Measurements from ENCODE around the gene OVCH1.
"Not testable (repeated sequence)": the region's sequence is repeated elsewhere in the genome, so short reads cannot be mapped to it uniquely, and the experiment has no call there.

The OVCH1 gene

DNA sequence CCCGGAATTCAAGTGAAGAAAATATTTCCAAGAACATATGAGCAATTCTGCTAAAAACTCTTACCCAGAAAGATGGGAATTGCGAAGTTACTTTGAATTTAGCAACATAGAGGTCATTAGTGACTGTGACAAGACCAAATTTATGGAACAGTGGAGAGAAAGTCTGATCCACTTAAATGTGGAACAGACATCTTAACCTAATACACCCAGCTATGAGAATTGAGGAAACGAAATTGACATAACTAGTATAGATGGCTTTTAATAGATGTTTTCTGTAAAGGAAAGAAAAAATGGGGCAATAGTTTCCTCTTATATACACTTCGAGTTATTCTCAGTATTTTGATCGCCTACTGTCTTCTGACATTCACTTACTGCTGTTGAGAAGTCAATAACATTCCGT lies 4.6 kb downstream of the OVCH1 start:
- DNase-seq (ENCODE audit: low read depth) = no peak

DNA sequence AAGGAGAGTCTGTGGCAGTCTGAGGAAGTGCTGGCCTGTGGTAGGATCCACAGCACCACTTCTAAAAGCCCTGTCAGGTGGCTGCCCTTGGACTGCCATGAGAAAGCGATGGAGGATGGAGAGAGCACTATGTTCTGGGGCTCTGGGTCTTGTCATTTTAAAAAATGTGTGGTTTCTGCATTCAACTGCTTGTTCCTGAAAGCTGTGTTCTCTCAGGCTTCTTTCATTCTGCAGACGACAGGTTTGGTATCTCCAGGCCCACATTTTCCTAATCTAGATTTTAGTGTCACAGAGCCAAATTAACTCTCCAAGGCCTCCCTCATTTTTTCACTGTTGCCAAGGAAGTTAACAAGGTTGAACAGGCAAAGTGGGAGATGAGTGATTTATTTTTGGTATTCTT lies 10.5 kb downstream of the OVCH1 start:
- peak; percentile 43 for DNase-seq (ENCODE audit: low read depth)

DNA sequence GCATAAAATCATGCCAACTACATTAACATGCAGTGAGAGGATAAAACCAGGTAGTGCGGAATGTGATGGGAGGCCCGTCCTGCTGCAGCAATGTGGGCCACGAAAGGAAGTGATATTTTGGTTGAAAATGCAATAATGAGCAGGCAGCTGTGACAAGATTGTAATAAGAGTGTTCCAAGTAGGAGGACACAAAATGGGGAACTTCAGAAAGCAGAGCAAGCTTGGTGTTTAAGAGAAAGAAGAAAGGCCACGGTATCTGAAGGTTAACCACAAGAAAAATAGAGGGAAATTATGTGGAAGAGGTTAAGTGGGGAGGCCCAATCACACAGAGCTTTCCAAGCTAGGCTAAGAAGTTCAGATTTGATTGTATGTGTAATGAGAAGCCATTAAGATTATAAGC lies 34.3 kb downstream of the OVCH1 start:
- no peak for DNase-seq (ENCODE audit: low read depth)

DNA sequence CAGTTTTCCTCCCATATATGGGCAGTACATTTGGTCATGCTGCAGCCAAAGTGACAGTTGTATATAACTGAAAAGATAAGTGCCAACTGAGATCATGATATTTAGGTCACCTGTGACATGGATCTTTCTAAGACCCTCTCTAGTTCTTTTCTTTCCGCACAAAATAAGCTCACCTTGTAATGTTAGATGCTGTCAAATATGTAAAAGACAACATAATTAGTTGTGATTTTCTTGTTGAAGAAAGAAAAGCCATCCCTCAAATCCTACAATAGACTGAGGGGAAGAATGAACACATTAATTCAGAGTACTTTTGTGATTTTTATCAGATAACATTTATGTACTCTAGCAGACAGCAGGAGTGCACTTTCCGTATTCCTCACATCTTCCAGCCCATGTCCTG lies 37.4 kb downstream of the OVCH1 start:
- no peak for DNase-seq (ENCODE audit: low read depth)

DNA sequence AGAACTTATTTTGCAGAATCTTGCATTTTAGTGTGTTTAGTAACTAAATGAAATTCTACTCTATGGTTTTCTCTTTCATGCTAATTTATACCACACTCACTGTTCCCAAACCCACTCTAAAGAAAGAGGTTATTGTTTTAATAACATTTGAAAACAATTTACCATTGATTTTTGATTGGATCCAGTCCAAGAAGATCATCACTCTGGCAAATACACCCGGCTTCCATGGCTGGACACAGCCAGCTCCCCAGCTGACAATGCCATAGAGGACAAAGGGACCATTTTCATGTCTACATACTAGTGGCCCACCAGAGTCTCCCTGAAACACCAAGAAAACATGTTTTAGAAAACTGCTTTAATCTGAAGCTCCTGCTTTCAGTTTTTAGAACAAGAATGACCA lies 42.4 kb downstream of the OVCH1 start:
- DNase-seq (ENCODE audit: low read depth) = no peak

- DNase-seq (ENCODE audit: low read depth) = no peak
Measured at GRCh38 chr12:29451888-29452287, 45.6 kb downstream of the OVCH1 start.

DNA sequence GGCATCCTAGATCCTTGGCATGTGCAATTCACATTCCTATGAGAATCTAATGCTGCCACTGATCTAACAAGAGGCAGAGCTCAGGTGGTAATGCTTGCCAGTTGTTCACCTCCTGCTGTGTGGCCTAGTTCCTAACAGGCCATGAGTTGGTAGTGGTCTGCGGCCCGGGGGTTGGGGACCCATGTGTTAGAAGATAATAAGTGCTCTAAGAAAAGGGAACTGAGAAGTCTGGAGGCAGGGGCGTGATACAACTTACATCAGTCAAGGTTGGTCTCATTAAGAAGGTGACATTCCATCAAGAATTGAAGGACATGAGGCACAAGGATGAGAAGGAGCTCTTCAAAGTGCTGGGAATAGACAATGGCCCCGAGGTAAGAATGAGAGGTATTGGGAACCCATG lies 49.3 kb downstream of the OVCH1 start:
- DNase-seq (ENCODE audit: low read depth) = no peak

DNA sequence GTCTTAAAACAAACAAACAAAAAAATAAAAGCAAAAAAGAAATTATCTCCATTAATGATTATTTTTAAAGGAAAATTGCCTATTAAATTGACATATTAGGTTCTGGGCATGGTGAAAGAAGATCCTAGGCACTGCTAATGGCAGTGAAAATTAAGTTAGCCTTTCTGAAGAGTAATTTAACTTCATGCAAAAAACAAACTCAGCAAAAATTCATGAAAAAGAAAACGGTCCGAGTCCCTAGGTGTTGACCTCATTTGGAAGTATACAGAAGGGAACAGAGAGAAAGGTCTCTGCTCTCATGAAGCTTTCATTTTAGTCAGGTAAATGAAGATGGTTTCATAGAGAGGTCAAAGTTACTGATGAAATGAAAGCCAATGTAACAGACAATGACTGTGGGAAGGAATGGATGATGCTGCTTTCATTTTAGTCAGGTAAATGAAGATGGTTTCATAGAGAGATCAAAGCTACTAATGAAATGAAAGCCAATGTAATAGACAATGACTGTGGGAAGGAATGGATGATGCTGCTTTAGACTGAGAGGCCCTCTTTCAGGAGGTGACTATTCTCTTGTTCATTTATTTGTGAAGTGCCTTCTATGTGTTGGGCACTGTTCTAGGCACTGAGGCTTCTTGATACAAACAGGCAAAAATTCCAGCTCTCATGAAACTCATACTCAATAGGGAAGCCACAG lies 50.1 kb downstream of the OVCH1 start:
- no peak for DNase-seq (ENCODE audit: low read depth)

- DNase-seq (ENCODE audit: low read depth) = no peak
Measured at GRCh38 chr12:29439506-29439905, 58.0 kb downstream of the OVCH1 start.

DNA sequence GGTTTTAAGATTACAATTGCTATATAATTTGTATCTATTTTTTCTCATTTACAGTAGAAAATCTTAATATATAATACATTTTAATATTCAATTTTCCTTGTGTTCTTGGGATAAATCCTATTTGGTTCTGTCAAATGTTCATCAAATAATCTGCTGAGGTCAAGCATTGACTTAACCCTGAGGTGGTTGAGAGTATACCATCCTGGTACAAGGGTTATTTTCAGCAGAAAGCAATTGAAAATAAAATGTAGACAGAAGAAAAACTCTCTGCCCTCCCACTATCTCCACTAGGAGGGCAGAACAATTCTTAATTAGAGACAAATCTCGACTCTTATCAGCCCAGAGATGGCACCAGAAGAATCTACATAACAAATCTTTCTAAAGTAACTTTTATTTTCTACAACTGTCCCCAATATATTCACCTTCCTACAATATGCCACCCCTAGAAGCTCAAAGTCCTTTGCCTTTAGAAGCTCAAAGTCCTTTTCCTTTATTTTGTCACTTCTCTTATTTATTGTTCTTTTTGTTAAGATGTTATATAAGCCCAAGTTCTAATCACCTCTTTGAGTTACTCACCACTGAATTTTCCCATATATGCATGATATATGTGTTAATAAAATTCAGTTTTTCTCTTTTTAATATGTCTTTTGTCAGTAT lies 58.6 kb downstream of the OVCH1 start:
- no peak for DNase-seq (ENCODE audit: low read depth)

- no peak for DNase-seq (ENCODE audit: low read depth)
Measured at GRCh38 chr12:29437575-29437974, 59.9 kb downstream of the OVCH1 start.

DNA sequence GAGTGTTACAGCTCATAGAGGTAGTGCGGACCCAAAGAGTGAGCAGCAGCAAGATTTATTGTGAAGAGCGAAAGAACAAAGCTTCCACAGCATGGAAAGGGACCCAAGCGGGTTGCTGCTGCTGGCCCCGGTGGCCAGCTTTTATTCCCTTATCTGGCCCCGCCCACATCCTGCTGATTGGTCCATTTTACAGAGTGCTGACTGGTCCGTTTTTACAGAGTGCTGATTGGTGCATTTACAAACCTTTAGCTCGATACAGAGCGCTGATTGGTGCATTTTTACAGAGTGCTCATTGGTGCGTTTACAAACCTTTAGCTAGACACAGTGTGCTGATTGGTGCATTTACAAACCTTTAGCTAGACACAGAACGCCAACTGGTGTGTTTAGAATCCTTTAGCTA lies 60.7 kb downstream of the OVCH1 start:
- DNase-seq (ENCODE audit: low read depth) = not testable (repeated sequence)

DNA sequence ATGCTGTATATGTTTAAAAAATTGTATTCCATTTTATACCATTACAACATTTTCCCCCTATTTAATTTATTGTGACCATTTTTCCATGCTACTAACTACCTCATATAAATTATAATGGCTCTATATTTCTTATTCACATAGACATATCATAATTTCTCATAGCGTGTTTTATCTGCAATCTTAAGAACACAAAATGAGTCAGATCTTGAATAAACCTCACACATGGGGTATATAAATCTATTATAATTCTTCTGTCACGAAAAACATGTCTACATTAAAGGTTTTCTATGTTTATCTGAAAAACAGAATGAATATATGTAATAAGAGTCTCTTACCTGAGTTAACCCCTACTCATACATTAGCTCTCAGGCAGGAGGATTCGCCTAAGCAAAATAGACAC lies 66.0 kb downstream of the OVCH1 start:
- no peak for DNase-seq (ENCODE audit: low read depth)

DNA sequence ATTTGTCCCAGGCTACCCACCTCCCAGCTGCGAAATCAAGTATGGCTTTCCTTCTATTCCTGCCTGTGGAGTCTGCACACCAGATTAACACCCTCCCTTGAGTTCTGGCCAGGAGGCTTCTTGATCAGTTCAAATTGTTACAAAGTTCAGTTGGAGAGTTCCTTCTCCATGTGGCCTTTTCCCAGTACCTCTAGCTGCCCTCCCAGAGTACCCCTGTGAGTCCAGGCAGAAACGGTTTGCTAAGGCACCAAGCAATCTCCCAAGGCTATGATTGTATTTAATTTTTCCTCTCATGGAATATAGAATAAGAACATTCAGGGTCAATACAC lies 66.8 kb downstream of the OVCH1 start:
- DNase-seq (ENCODE audit: low read depth) = no peak

DNA sequence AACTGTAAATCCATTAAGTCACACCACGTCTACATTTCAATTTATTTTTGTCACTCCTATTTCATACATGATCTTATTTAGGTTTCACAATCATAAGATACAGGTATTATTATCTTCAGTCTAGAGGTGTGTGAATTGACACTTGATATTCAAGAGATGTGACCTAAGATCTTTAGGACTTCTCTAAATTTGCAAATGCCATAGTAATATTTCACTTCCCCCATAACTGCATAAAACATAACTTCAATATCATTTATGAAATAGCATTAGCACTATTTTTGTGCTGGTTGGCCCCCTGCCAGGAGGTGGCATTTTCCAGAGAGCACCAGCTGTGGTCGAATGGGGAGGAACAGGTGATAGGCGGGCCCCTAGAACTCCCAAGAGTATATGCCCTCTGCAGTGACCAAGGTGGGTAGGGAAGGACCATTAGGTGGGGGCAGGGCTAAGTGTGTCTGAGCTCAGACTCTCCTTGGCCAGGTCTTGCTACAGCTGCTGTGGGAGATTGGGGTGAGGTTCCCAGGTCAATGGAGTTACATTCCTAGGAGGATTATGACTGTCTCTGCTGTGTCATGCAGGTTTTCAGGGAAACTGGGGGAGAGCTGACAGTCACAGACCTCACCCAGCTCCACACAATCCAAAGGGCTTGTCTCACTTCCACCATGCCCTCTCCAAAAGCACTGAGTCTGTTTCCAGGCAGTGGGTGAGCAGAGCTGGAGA lies 67.3 kb downstream of the OVCH1 start:
- no peak for DNase-seq (ENCODE audit: low read depth)

- peak; percentile 82 for DNase-seq (ENCODE audit: low read depth)
Measured at GRCh38 chr12:29428633-29429032, 68.9 kb downstream of the OVCH1 start.

DNA sequence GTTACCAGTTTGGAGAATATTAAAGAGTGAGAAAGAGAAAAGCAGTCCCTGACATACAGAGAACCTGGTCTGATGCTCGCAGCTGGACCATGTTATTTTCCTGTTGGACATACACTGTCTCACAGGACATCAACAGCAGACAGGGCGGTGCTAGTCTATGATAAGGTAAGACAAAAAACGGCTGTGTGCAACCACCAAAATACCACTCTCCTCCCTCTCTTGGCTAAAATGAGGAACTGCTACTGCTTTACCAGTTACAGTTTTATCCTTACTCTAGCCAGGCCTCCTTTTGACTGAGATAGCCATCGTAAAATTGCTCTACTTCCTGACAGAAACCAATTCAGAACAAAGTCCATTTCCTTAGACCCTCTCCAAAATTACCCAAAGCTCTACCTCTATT lies 69.5 kb downstream of the OVCH1 start:
- DNase-seq (ENCODE audit: low read depth) = no peak

- DNase-seq (ENCODE audit: low read depth) = no peak
Measured at GRCh38 chr12:29426498-29426897, 71.0 kb downstream of the OVCH1 start.

- no peak for DNase-seq (ENCODE audit: low read depth)
Measured at GRCh38 chr12:29425722-29426121, 71.8 kb downstream of the OVCH1 start.

DNA sequence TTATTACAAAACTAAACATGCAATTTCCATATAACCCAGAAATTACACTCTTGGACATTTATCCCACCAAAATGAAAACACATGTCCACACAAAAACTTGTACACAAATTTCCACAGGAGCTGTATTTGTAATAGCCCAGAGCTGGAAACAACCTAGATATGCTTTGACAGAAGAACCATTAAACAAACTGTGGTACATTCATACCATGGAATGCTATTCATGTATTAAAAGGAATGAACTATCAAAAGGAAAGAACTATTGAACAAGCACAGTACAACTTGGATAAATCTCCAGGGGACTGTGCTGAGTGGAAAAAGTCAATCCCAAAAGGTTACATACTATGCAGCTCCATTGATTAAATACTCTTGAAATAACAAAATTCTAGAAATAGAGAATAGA lies 80.7 kb downstream of the OVCH1 start:
- no peak for DNase-seq (ENCODE audit: low read depth)

DNA sequence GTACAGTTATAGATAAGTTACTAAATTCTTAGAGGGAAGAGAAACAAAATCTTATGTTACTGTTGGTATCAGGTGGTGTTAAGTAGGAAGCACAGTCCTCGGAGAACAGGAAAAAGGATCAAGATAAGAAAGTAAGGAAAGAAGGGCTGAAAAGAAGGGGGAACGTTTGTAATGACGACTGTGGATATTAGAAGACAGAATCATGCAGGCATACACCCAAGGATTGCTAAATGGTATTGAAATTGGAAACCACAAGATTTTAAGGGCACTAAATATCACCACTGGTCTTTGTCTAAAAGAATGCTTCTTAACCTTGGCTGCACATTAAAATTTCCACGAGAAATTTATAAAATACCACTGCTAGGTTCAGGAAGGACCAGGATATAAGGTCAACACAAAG lies 82.4 kb downstream of the OVCH1 start:
- DNase-seq (ENCODE audit: low read depth) = no peak

GRCh38 chr12:29414368-29414767 lies 83.1 kb downstream of the OVCH1 start:
- no peak for DNase-seq (ENCODE audit: low read depth)

DNA sequence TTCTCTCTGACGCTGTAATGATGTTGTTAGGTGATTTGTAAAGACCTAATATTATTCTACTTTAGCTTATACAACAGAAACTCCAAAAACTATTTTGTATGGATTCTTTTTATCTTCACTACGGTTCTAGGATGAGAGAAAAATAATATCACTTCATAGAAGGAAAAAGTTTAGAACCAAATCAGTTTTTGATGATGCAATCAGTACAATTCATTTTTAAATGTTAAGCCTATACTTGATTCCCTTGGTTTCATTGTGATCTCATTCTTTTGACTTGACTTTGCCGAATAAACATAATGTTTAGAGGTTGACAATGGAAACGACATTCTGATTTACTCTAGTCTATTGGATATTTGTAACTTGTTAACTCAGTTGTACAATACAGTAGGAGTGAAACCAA lies 91.9 kb downstream of the OVCH1 start:
- DNase-seq (ENCODE audit: low read depth) = no peak

- DNase-seq (ENCODE audit: low read depth) = no peak
Measured at GRCh38 chr12:29403991-29404390, 93.5 kb downstream of the OVCH1 start.

All from amniotic epithelial cell (primary cell).